GM15510 (cell line): Measurements from ENCODE around the gene HOXD10.

ENCODE experiments used
- POLR2A ChIP-seq: IDR thresholded peaks from 3 replicates; pipeline ENCODE4 v1.6.1; 2011; ENCODE audit warnings: borderline replicate concordance; ENCODE audit not compliant: insufficient read length; ENCODE audit errors: extremely low read depth

Gene HOXD10

GRCh38 chr2:176099159-176099727 lies 17.3 kb upstream of the HOXD10 start:
- TF ChIP-seq POLR2A, result no peak

DNA sequence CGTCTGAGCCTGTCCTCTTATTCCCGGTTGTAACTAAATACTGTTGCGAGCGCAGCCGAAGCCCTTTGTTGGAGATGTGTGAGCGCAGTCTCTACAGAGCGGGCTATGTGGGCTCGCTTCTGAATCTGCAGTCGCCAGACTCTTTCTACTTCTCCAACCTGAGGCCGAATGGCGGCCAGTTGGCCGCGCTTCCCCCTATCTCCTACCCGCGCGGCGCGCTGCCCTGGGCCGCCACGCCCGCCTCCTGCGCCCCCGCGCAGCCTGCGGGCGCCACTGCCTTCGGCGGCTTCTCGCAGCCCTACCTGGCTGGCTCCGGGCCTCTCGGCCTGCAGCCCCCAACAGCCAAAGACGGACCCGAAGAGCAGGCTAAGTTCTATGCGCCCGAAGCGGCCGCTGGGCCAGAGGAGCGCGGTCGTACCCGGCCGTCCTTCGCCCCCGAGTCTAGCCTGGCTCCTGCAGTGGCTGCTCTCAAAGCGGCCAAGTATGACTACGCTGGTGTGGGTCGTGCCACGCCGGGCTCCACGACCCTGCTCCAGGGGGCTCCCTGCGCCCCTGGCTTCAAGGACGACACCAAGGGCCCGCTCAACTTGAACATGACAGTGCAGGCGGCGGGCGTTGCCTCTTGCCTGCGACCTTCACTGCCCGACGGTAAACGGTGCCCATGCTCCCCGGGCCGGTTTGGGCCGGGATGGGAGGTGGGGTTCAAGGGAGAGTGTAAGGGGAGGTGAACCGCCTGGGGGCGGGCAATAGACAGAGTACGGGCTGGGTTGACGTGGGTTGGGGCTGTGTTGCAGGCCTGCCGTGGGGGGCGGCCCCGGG lies 16.6 kb upstream of the HOXD10 start, which contains the start of gene HOXD12:
HOXD12 (plus strand) TSS at position 68 of the 819 bp plus-strand sequence; CDS start at position 75, 7 bp downstream.
- no peak for TF ChIP-seq POLR2A

DNA sequence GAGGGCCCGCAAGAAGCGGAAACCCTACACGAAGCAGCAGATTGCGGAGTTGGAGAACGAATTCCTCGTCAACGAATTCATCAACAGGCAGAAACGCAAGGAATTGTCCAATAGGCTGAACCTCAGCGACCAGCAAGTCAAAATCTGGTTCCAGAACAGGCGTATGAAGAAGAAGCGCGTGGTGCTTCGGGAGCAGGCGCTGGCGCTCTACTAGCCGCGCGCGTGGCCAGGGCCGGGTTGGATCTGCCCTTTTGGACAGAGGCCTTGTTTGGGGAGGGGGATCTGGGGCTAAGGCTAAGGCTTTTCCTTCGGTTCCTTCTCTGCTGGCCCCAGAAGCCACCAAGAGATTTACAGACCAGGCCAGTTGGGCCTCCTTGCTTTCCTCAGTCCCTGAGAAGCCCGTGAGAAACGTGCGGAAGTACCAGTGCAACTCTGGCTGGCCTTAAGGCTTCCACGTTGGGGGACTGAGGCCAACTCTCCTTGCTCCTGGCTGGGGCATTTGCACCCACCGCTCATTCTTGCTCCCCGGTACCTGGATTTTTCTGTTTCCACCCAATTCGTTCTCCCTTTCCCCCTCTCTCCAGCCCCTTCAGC lies 15.9 kb upstream of the HOXD10 start:
- TF ChIP-seq POLR2A, result no peak

- no peak for TF ChIP-seq POLR2A
Observed at GRCh38 chr2:176101216-176101830, 15.3 kb upstream of the HOXD10 start.

DNA sequence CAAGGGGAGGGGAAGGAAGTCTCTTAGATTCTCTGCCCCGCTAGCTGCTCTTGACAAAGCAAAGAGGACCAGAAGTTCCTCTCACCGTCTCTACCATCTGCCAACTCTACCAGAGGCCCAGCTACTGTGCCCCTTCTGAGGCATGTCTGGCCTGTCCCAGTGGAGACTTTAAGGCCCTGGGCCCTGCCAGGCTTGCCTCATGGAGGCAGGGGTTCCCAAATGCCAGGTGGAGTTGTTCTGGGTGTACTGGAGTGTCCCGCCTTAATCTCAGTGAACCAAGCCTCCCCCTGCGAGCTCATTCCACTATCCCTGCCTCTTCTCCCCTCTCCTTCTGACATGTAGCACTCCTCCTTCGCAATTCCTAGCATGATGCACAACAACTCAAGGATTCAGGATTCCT lies 14.7 kb upstream of the HOXD10 start:
- no peak for TF ChIP-seq POLR2A

DNA sequence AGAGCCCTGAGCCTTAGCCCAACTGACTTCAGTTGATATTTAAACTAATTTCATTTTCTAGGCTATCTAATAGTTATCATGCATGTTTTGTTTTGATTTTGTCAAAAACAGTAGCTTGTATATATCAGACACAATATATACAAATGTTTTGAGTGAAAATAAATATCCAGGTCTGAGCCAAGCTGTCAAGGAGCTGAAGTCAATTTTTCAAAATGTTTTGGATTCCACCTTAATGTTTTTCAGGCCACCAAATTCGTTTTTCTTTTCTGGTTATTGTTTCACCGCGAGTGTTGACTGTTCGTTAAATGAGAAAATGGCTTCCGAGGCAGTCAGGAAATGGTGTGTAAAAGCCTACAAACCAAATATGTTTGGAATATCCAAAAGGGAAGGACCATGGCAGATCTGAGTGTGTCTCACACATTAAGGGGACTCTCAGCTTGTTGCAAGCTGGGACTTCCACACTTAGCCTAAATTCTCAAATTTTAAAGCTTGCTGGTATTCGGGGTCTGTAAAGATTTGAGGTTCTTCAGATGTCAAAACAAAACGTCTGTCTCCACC lies 14.2 kb upstream of the HOXD10 start:
- TF ChIP-seq POLR2A, result no peak

DNA sequence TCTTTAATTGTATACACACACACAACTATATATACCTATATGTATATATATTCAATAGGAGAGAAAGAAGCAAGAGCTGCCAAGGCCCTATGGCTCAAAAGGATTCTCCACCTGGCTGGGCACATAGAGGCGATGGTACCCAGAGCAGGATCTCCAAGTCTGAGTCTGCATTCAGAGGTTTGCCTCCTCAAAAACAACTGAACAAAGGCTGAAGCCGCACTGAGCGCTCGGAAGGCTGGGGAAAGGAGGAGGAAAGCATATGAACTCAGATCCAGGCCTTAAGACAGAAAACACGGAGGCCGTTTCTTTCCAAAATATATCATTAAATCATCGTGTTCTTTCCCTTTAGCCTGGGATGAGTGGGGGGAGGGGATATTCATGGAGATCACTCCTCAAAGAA lies 13.4 kb upstream of the HOXD10 start:
- TF ChIP-seq POLR2A, result no peak

- TF ChIP-seq POLR2A, result no peak
Observed at GRCh38 chr2:176103742-176104315, 12.7 kb upstream of the HOXD10 start.

DNA sequence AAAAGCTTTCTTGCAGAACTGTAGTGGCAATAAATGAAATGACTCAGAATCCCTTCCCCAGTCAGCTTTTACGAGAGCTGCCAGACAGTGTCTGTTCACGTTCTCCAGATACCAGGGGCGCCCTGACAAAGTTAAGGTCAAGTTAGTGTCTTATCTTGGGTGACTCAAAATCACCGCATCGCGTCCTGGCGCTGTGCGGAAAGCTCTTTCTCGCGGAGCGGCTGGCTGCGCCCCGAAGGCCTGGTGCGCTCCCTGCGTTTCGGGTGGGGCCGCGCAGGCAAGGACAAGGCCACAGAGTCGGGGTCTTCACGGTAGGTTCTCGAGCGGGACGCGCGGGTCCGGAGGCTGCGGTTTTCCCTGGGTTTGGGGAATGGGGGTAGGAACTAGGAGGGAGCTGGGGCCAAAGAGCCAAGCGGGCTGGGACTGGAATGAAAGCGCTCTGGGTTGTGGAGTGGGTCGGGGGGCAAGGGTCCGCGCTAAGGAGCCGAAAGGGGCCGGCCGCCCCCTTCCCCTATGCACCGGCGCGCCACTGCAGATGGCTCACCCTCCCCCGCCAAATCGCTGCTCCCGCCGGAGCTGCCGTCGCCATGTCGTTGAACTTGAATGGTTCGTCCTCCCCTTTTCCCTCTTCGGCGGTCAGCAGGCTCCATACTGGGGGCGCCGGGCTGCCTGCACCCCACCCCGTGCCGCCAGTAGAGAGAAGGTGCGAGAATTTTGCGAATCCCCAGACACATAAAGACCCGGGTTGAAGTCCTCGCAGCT lies 12.1 kb upstream of the HOXD10 start:
- no peak for TF ChIP-seq POLR2A

- TF ChIP-seq POLR2A, result no peak
Observed at GRCh38 chr2:176105078-176105729, 11.4 kb upstream of the HOXD10 start.

DNA sequence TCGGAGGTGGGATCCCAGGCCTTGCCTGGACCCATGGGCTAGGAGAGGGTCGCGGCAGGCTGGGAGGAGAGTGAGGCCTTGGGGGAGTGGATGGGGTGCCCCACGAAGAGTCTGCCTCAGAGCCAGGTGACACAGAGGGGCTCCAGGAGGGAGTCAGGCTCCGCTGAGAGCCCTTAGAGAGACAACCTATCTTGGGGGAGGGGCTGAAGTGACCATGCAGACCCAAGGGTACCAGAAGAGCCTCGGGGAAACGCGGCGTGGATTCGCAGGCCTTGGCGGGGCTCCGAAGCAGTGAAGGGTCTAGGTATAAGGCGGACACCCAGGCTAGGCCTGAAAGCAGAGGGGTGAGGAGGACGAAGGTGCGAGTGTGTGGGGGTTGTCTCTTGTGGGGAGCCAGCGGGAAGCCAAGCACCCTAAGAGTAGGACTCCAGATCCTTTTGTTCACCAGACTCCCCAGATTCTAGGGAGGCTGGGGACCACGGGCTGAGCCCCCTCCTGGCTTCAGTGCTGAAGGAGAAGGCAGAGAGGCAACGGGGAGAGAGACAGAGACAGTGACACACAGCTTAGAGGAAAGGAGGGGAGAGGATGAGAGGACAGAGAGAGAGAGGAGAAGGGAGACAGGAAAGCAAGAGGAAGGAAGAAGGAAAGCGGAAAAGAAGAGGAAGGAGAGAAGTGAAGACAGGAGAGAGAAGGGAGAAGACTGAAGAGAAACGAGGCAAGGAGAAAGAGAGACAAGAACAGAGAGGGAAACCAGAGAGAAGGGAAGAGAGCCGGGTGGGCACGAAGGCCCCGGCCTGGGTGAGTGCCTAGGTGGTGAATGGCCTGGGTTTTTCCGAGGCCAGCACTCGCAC lies 10.6 kb upstream of the HOXD10 start:
- TF ChIP-seq POLR2A, result no peak
